Calu3 (cell line): ENCODE results near the gene EHBP1L1. TPM values are rescaled to one million over a fixed set of nuclear protein-coding genes. Genes with fewer than 3 reads are reported as not detected.

ENCODE experiments used
- BruUV-seq: library from RNA; stranded (reverse); fragments of 400-500 nt; replicated peaks from 2 replicates; lab custom pipeline; 2021; lab: Mats Ljungman, UMichigan
- CTCF ChIA-PET: fragments of 300-600 bp; sonication (Branson Sonifier 250); formaldehyde crosslinking; loops from one replicate; lab custom pipeline; 2022; ENCODE audit warnings: antibody characterized with exemption; lab: Charles Lee
- DNase-seq: peaks from one replicate; pipeline ENCODE4 v3.0.0; 2022
- H3K27ac Mint-ChIP-seq: one replicate; pipeline ENCODE4 v1.8.0; 2022; ENCODE audit warnings: mixed read lengths; ENCODE audit not compliant: unreplicated experiment
- H3K27me3 Mint-ChIP-seq: one replicate; pipeline ENCODE4 v1.8.0; 2022; ENCODE audit warnings: mixed read lengths; ENCODE audit not compliant: unreplicated experiment
- H3K36me3 Mint-ChIP-seq: one replicate; pipeline ENCODE4 v1.8.0; 2022; ENCODE audit warnings: mild to moderate bottlenecking, moderate library complexity, mixed read lengths; ENCODE audit not compliant: insufficient read depth, unreplicated experiment
- H3K4me1 Mint-ChIP-seq: one replicate; pipeline ENCODE4 v1.8.0; 2022; ENCODE audit warnings: mild to moderate bottlenecking, low read depth, mixed read lengths; ENCODE audit not compliant: unreplicated experiment
- H3K4me3 Mint-ChIP-seq: one replicate; pipeline ENCODE4 v1.8.0; 2022; ENCODE audit warnings: mild to moderate bottlenecking, low read depth, moderate library complexity, mixed read lengths; ENCODE audit not compliant: unreplicated experiment
- H3K9me3 Mint-ChIP-seq: one replicate; pipeline ENCODE4 v1.8.0; 2022; ENCODE audit warnings: low read depth, mixed read lengths; ENCODE audit not compliant: unreplicated experiment
- CTCF ChIP-seq: fragments of 200-600 bp; IDR thresholded peaks from one replicate; pipeline ENCODE4 v1.8.0; 2022; ENCODE audit warnings: antibody characterized with exemption; ENCODE audit not compliant: unreplicated experiment
- intact Hi-C: fragments of 100-400 bp; cut with micrococcal nuclease; formaldehyde crosslinking; loops from one replicate; pipeline ENCODE4 v1.10.0; 2022; ENCODE audit not compliant: unreplicated experiment
- total RNA-seq: library from RNA; stranded (reverse); gene quantifications from 2 replicates; pipeline ENCODE4 v1.2.3, GENCODE V29; 2022

EHBP1L1 gene
- total RNA-seq, 1 experiment from 2014 or later, result 73.7 TPM

GRCh38 chr11:65576867-65577755 lies 1.3 kb downstream of the EHBP1L1 start:
- Mint-ChIP-seq H3K36me3 (peaks cover 91% of the 10 kb centered on the region), H3K4me1 (peaks cover 27% of the 10 kb centered on the region), H3K4me3 (peak overlapping the region; percentile 79), H3K9me3 (no peaks in the 10 kb centered on the region), H3K27me3 (no peaks in the 10 kb centered on the region), H3K27ac (peak overlapping the region; percentile 71)
- TF ChIP-seq CTCF, result no peak
- CTCF ChIA-PET, result interaction anchor here (0.8 to 1.6 kb wide), 2 partner anchors 11 to 17 kb away, joined by 4 to 5 read pairs; no protein-coding TSS in a partner anchor
- no TSS peak for BruUV-seq
- peak; percentile 78 for DNase-seq
- intact Hi-C loops, result no loop called here

GRCh38 chr11:65577756-65578109 lies 1.9 kb downstream of the EHBP1L1 start:
- peak overlapping the region; percentile 79 for H3K4me3 Mint-ChIP-seq
- no peak for DNase-seq
- intact Hi-C loops, result no loop called here

GRCh38 chr11:65578134-65578533 lies 2.3 kb downstream of the EHBP1L1 start:
- H3K27ac Mint-ChIP-seq, result peak overlapping the region; percentile 22
- peaks cover 24% of the 10 kb centered on the region for H3K4me1 Mint-ChIP-seq
- intact Hi-C loops, result no loop called here
- H3K4me3 Mint-ChIP-seq, result peak overlapping the region; percentile 79
- TF ChIP-seq CTCF, result no peak
- H3K27me3 Mint-ChIP-seq, result no peaks in the 10 kb centered on the region
- no TSS peak for BruUV-seq
- CTCF ChIA-PET, result interaction anchor here (0.8 to 1.6 kb wide), 2 partner anchors 10 to 15 kb away, joined by 3 to 5 read pairs; no protein-coding TSS in a partner anchor
- peaks cover 86% of the 10 kb centered on the region for H3K36me3 Mint-ChIP-seq
- DNase-seq, result no peak
- no peaks in the 10 kb centered on the region for H3K9me3 Mint-ChIP-seq

More at GRCh38 chr11:65577756-65578109, 1.9 kb downstream of the EHBP1L1 start:
- no peak for TF ChIP-seq CTCF
- Mint-ChIP-seq H3K9me3 (no peaks in the 10 kb centered on the region), H3K27ac (no peak overlapping the region), H3K4me1 (peaks cover 24% of the 10 kb centered on the region), H3K36me3 (peaks cover 90% of the 10 kb centered on the region), H3K27me3 (no peaks in the 10 kb centered on the region)
- BruUV-seq, result no TSS peak
- CTCF ChIA-PET, result interaction anchor here (0.8 to 1.6 kb wide), 2 partner anchors 11 to 16 kb away, joined by 3 to 5 read pairs; no protein-coding TSS in a partner anchor

GRCh38 chr11:65578667-65579066 lies 2.8 kb downstream of the EHBP1L1 start:
- Mint-ChIP-seq H3K4me3 (peak overlapping the region; percentile 79), H3K27ac (peak overlapping the region; percentile 22), H3K27me3 (no peaks in the 10 kb centered on the region), H3K36me3 (peaks cover 81% of the 10 kb centered on the region), H3K9me3 (no peaks in the 10 kb centered on the region), H3K4me1 (peaks cover 20% of the 10 kb centered on the region)
- intact Hi-C loops, result no loop called here
- DNase-seq, result no peak
- no TSS peak for BruUV-seq
- CTCF ChIA-PET, result no interaction called here
- TF ChIP-seq CTCF, result no peak
